H9 (cell line): ENCODE data around the gene TENT5D. TPM values are rescaled to one million over a fixed set of nuclear protein-coding genes. Genes with fewer than 3 reads are reported as not detected.

Experiments
- DNase-seq: peaks from one replicate; pipeline ENCODE4 v3.0.0-alpha.2; 2017
- H2AFZ ChIP-seq: one replicate; pipeline ENCODE4 v1.6.1; 2013; ENCODE audit warnings: mild to moderate bottlenecking, low read length, control low read depth, moderate library complexity
- H2AK5ac ChIP-seq: 2 replicates; pipeline ENCODE4 v1.6.1; 2013; ENCODE audit warnings: low read length, control low read depth, mixed read lengths; ENCODE audit not compliant: insufficient read length
- H2BK120ac ChIP-seq: one replicate; pipeline ENCODE4 v1.6.1; 2013; ENCODE audit warnings: low read depth, mild to moderate bottlenecking, low read length, control low read depth, inconsistent platforms; ENCODE audit not compliant: poor library complexity, severe bottlenecking
- H2BK12ac ChIP-seq: 2 replicates; pipeline ENCODE4 v1.6.1; 2013; ENCODE audit warnings: low read length, control low read depth, mixed read lengths, low read depth; ENCODE audit not compliant: insufficient read length
- H2BK15ac ChIP-seq: 2 replicates; pipeline ENCODE4 v1.6.1; 2013; ENCODE audit warnings: low read depth, low read length, control low read depth
- H2BK20ac ChIP-seq: one replicate; pipeline ENCODE4 v1.6.1; 2013; ENCODE audit warnings: low read depth, mild to moderate bottlenecking, low read length, control low read depth, inconsistent platforms; ENCODE audit not compliant: poor library complexity, severe bottlenecking
- H2BK5ac ChIP-seq: 2 replicates; pipeline ENCODE4 v1.6.1; 2013; ENCODE audit warnings: low read length, control low read depth, mixed read lengths; ENCODE audit not compliant: insufficient read length
- H3K14ac ChIP-seq: 2 replicates; pipeline ENCODE4 v1.6.1; 2013; ENCODE audit warnings: low read length, control low read depth; ENCODE audit not compliant: insufficient read depth
- H3K18ac ChIP-seq: 2 replicates; pipeline ENCODE4 v1.6.1; 2013; ENCODE audit warnings: low read depth, mild to moderate bottlenecking, mixed read lengths, low read length, control low read depth; ENCODE audit not compliant: insufficient read length
- H3K23ac ChIP-seq: 2 replicates; pipeline ENCODE4 v1.6.1; 2013; ENCODE audit warnings: low read length, control low read depth, mixed read lengths, low read depth; ENCODE audit not compliant: insufficient read length
- H3K23me2 ChIP-seq: 2 replicates; pipeline ENCODE4 v1.6.1; 2013; ENCODE audit warnings: low read depth, mild to moderate bottlenecking, mixed read lengths, low read length, control low read depth; ENCODE audit not compliant: insufficient read length, poor library complexity, severe bottlenecking
- H3K27ac ChIP-seq: 2 replicates; pipeline ENCODE4 v1.5.1; 2013; ENCODE audit warnings: low read length, control low read depth, mixed read lengths, low read depth; ENCODE audit not compliant: insufficient read length
- H3K27me3 ChIP-seq: 2 replicates; pipeline ENCODE4 v1.6.1; 2013; ENCODE audit warnings: low read length, control low read depth, inconsistent platforms; ENCODE audit not compliant: insufficient read depth
- H3K4ac ChIP-seq: 2 replicates; pipeline ENCODE4 v1.6.1; 2013; ENCODE audit warnings: low read depth, mild to moderate bottlenecking, control low read depth, inconsistent platforms, low read length, moderate library complexity
- H3K4me1 ChIP-seq: 2 replicates; pipeline ENCODE4 v1.6.1; 2013; ENCODE audit warnings: low read length, control low read depth, inconsistent platforms; ENCODE audit not compliant: insufficient read depth
- H3K4me2 ChIP-seq: 2 replicates; pipeline ENCODE4 v1.6.1; 2013; ENCODE audit warnings: low read length, control low read depth, mixed read lengths; ENCODE audit not compliant: insufficient read length, insufficient read depth
- H3K56ac ChIP-seq: 2 replicates; pipeline ENCODE4 v1.6.1; 2013; ENCODE audit warnings: low read depth, mild to moderate bottlenecking, mixed read lengths, low read length, control low read depth; ENCODE audit not compliant: insufficient read length
- H3K79me1 ChIP-seq: 2 replicates; pipeline ENCODE4 v1.6.1; 2013; ENCODE audit warnings: low read depth, mild to moderate bottlenecking, moderate library complexity, low read length, control low read depth, inconsistent platforms; ENCODE audit not compliant: insufficient read depth, poor library complexity, severe bottlenecking
- H3K79me2 ChIP-seq: 2 replicates; pipeline ENCODE4 v1.6.1; 2013; ENCODE audit warnings: low read length, control low read depth, inconsistent platforms; ENCODE audit not compliant: insufficient read depth
- H3K9ac ChIP-seq: 2 replicates; pipeline ENCODE4 v1.6.1; 2013; ENCODE audit warnings: low read length, control low read depth, mixed read lengths; ENCODE audit not compliant: insufficient read length; ENCODE audit errors: extremely low read depth
- H3K9me3 ChIP-seq: one replicate; pipeline ENCODE4 v1.6.1; 2013; ENCODE audit warnings: low read depth, low read length, inconsistent platforms; ENCODE audit not compliant: control insufficient read depth
- H3T11ph ChIP-seq: one replicate; pipeline ENCODE4 v1.6.1; 2013; ENCODE audit warnings: mild to moderate bottlenecking, low read length, control low read depth, inconsistent platforms
- H4K20me1 ChIP-seq: one replicate; pipeline ENCODE4 v1.6.1; 2013; ENCODE audit not compliant: control insufficient read depth, insufficient read length, insufficient read depth
- H4K5ac ChIP-seq: 2 replicates; pipeline ENCODE4 v1.6.1; 2013; ENCODE audit warnings: low read depth, mild to moderate bottlenecking, mixed read lengths, low read length, control low read depth; ENCODE audit not compliant: insufficient read length
- H4K8ac ChIP-seq: replicated peaks from 2 replicates; pipeline ENCODE4 v1.6.1; 2013; ENCODE audit warnings: low read length, control low read depth, mixed read lengths, low read depth; ENCODE audit not compliant: insufficient read length
- H4K91ac ChIP-seq: 2 replicates; pipeline ENCODE4 v1.6.1; 2013; ENCODE audit warnings: low read depth, mild to moderate bottlenecking, moderate library complexity, mixed read lengths, low read length, control low read depth; ENCODE audit not compliant: insufficient read length
- H3K27ac Mint-ChIP-seq, 3 experiments: 2 replicates in 2 of 3; 3 replicates in 1 of 3; pipeline ENCODE4 v1.8.0; 2020 to 2021; ENCODE audit warnings: mixed read lengths in 3 of 3, mild to moderate bottlenecking in 1 of 3, moderate library complexity in 1 of 3
- H3K27me3 Mint-ChIP-seq: 2 replicates; pipeline ENCODE4 v1.8.0; 2021; ENCODE audit warnings: low read depth, mild to moderate bottlenecking, moderate library complexity, mixed read lengths
- H3K36me3 Mint-ChIP-seq, 3 experiments: 2 replicates in 2 of 3; 3 replicates in 1 of 3; pipeline ENCODE4 v1.8.0; 2020 to 2021; ENCODE audit warnings: low read depth in 3 of 3, mixed read lengths in 3 of 3; ENCODE audit not compliant: insufficient read depth in 1 of 3
- H3K4me1 Mint-ChIP-seq, 2 experiments: 2 replicates each; pipeline ENCODE4 v1.8.0; 2020; ENCODE audit warnings: mixed read lengths in 2 of 2
- H3K4me3 Mint-ChIP-seq, 2 experiments: 2 replicates in 1 of 2; 3 replicates in 1 of 2; pipeline ENCODE4 v1.8.0; 2020 to 2021; ENCODE audit warnings: mild to moderate bottlenecking in 2 of 2, mixed read lengths in 2 of 2, moderate library complexity in 1 of 2
- H3K9me3 Mint-ChIP-seq, 2 experiments: 2 replicates in 1 of 2; 3 replicates in 1 of 2; pipeline ENCODE4 v1.8.0; 2020; ENCODE audit warnings: mild to moderate bottlenecking in 2 of 2, mixed read lengths in 2 of 2, moderate library complexity in 1 of 2
- CTCF ChIP-seq: fragments of 200-600 bp; sonication (generic); conservative IDR thresholded peaks from 3 replicates; pipeline ENCODE4 v1.8.0; 2021; ENCODE audit warnings: antibody characterized with exemption, mild to moderate bottlenecking
- WGBS: extraction: QIAGEN DNeasy Blood & Tissue Kit; methylation state at CpG from one replicate; pipeline ENCODE4 v1.1.7; 2013; ENCODE audit warnings: missing lambda C conversion rate, low lambda C conversion rate, mixed read lengths; ENCODE audit not compliant: insufficient read length; ENCODE audit errors: extremely low coverage; 5-methylcytosine and 5-hydroxymethylcytosine counted together
- total RNA-seq: library from RNA; stranded (reverse); gene quantifications from 2 replicates; pipeline ENCODE4 v1.2.1, GENCODE V29; 2021

TENT5D gene
- total RNA-seq, 1 experiment from 2014 or later = not detected

- WGBS = no CpG with 5 or more reads among the region's 6 CpGs
- Histone ChIP-seq H3K4ac (no peak overlapping the region), H3K4me2 (no peak overlapping the region), H3K4me1 (no peaks in the 10 kb centered on the region), H2AFZ (no peak overlapping the region), H3K18ac (no peak overlapping the region), H2BK5ac (no peak overlapping the region), H4K91ac (no peak overlapping the region), H3K9me3 (peaks cover 11% of the 10 kb centered on the region), H3K27me3 (no peaks in the 10 kb centered on the region), H3K14ac (no peak overlapping the region), H3K23ac (no peak overlapping the region), H3K9ac (no peak overlapping the region), H4K20me1 (no peaks in the 10 kb centered on the region), H3K27ac (no peak overlapping the region), H3K79me1 (no peaks in the 10 kb centered on the region), H2BK120ac (no peak overlapping the region), H3T11ph (no peak overlapping the region), H4K8ac (no peak overlapping the region), H2BK20ac (no peak overlapping the region), H3K79me2 (no peaks in the 10 kb centered on the region), H3K56ac (no peak overlapping the region), H2BK15ac (no peak overlapping the region), H4K5ac (no peak overlapping the region), H2BK12ac (no peak overlapping the region), H3K23me2 (no peaks in the 10 kb centered on the region), H2AK5ac (no peak overlapping the region)
- Mint-ChIP-seq H3K27ac (no peak overlapping the region), H3K4me1 (no peaks in the 10 kb centered on the region), H3K4me3 (no peak overlapping the region), H3K36me3 (peaks cover 0 to 14% (median 8%) of the 10 kb centered on the region in 3 experiments; a peak in 5 of 7 replicates), H3K27me3 (no peaks in the 10 kb centered on the region; the same call in none of the 2 replicates), H3K9me3 (peaks cover 43% of the 10 kb centered on the region in 2 experiments)
- no peak for DNase-seq
- no peak for TF ChIP-seq CTCF
Measured at GRCh38 chrX:80412042-80412441, 8.2 kb upstream of the TENT5D start.
